GM19455 (cell line): ENCODE results near the gene IGSF3.

ENCODE experiments used
- ATAC-seq: cut with Tn5 transposase; IDR thresholded peaks from one replicate; pipeline ENCODE4 v1.9.1; 2021; ENCODE audit not compliant: unreplicated experiment

The IGSF3 gene

DNA sequence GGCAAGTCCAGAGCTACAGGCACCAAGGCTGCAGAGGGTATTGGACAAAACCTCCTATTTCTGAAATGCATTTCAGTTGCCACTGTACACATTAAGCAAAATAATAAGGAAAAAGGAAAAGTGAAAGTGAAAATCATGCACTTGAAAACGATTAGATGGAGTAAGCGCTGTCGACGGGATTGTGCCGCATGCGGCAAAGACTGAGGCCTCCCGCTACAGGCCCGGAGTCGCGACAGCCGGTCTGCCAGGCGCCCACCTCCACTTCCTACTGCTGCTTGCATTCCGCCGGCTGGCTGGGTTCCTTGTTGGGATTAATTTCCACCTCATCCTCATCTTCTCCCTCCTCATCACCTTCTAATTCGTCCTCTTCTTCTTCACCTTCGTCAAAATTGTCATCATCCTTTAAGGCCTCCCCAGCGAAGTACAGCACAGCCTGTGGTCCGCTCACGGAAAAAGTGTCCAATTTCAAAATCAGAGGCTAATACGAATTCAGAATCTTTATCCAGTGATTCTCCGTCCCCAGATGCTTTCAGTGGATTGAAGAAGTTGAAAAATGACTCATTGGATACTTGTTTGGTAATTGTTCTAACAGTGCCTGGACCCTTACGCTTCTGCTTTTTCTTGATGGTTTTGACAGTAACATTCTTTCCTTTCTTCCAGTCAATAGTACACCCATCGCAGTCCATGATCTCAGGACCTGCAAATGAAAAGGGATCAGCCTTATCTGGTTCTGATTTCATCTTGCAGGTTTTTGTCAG lies 134.7 kb downstream of the IGSF3 start:
- no peak for ATAC-seq

DNA sequence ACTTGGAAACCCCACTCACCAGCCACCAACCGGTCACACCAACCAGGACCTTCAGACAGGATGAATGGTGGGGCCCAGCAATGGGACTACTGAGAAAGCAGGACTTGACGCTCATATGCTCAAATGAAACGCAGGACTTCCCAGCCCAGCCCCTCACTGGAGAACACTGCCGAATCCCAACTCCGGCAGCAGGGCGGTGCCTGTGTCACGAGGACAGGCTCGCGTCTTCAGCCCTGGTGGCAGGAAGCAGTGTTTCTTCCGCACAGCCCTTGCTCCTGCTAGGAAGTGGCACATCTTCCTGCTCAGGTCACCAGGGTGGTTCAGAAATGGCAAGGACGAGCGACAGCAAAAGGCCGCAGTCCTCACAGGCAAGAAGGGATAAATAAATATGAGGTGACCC lies 135.6 kb downstream of the IGSF3 start:
- no peak for ATAC-seq

DNA sequence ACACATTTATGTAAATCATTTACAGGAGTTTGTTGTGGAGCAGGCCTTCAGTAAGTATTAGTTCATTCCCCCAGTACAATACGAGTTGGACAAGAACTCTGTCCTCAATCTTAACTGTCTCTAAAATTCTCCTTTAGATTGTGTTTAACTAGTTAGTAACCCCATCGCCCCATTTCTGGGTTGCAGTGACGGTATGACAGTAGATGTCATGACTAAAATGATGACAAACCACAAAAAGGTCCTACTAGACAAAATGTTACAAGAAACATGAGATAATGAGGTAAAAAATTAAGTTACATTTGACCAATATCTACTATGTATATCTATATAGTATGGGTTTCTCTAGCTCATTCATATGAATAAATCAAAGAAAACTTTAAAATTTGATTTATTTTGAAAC lies 137.9 kb downstream of the IGSF3 start:
- ATAC-seq = no peak

DNA sequence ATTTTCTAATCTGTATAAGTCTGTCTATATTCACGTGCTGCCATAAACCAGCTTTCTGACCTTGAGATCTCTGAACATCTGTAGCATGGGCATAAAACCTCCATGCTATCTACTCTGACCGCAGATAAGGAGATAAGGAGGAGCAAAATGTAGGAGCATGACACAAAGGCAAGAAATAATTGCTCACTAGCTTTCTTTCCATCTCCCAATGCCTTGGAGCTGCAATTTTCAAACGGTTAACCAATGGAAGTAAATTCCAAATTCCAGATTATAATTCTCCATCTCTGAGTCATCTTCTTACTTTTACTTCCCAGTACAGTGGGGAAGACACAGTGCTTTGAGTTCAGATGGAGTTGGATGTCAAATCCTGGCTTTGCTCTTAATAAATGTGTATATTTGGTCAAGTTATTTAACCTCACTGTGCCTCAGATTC lies 138.3 kb downstream of the IGSF3 start:
- no peak for ATAC-seq

DNA sequence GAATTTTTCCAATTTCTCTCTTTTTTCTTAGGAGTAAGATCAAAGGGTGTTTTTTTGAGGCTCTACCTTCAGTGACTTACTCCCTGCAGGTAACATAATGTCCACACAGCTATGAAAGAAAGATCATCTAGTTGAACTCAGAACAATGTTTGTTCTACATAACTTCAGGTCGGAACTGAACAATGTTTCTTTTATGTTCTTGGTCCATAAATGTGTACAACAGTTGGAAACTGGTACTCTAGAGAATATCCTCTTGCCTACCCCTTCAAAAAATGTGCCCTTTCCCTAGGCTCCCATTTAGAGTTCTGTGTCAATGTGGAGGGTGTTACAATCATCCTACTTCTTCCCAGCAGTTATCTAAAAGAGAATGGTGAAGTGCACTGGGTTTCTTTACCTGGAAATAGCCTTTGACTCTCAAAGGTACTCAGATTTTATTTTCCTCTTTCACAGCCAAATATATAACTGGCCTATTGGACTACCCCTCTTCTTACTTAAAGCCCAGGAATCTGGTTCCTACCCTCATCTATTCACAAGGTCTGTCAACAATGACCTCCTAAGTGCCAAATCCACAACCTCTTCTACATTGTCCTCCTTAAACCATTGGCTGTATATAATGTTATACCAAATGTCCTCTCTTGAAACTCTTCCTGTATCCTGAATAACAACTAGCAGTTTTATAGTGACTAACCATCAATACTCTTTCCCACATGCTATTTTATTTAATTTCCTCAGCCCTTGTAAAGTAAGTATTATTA lies 139.0 kb downstream of the IGSF3 start:
- no peak for ATAC-seq

DNA sequence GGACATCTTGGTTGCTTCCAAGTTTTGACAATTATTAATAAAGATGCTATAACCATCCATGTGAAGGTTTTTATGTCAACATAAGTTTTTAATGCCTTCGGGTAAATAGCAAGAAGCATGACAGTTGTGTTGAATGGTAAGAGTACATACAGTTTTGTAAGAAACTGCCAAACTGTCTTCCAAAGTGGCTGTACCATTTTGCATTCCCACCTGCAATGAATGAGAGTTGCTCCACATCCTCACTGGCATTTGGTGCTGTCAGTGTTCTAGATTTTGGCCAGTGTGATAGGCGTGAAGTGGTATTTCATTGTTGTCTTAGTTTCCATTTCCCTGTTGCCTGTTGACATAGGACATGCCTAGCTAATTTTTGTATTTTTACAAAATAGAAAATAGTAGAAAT lies 142.1 kb downstream of the IGSF3 start:
- no peak for ATAC-seq
